GF-D8 (cell line): ENCODE measurements around the gene BMP4.

ENCODE experiments used
- DNase-seq: peaks from one replicate; lab custom pipeline; 2025; lab: John Stamatoyannopoulos, UW

BMP4 gene

GRCh38 chr14:53946404-53947093 is 10.1 kb downstream of the BMP4 start:
- no peak for DNase-seq

- no peak for DNase-seq
These were observed 10.6 kb downstream of the BMP4 start for GRCh38 chr14:53946071-53946403.

DNA sequence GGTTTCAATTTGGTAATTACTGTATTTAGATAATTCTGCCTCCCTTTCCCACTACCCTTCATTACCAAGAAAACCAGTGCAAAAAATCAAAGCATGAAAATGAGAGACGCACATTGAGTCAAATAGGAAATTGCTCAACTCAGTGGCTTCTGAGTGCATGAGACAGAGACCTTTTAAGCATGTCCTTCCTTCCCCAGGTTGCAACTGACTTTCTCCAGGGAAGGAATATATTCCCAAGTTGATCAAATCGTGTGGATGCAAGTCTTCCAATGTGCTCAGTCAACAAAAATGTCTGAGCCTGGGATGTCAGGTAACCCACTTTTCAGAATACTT is 12.9 kb downstream of the BMP4 start:
- no peak for DNase-seq

DNA sequence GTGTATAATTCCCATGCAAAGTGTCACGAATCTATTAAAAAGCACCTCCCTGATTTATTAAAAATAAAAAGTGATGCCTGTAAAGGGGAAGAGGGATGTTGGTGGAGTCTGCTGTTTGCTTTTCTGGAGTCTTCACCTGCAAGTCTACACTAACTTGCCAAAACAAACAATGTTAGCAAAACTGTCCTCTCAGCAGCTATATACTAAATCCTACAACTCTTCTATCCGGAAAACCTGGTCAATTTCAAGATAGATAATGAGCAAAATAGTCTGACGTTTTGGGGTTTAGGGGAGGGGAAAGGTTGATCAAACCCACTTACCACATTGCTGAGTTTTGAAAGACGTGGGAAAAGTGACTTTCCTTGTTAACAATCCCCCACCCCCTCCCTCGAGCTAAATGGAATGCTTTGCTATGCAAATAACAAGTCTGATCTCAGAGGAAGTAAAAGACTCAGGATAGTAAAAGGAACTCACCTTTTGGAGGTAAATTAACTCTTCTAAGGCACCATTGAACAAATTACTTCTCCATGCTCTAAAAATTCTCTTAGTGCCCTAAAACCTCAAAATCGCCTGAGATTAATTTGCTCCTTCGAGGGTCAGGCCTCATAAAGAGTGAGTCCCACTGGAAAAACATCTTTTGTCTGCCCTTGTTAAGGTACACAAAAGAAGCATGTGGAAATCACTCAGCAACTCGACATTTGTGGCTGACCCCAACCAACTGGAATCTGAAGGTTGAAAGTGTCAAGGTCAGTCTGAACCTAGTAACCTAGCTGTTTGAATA is 13.5 kb downstream of the BMP4 start:
- DNase-seq, result no peak

DNA sequence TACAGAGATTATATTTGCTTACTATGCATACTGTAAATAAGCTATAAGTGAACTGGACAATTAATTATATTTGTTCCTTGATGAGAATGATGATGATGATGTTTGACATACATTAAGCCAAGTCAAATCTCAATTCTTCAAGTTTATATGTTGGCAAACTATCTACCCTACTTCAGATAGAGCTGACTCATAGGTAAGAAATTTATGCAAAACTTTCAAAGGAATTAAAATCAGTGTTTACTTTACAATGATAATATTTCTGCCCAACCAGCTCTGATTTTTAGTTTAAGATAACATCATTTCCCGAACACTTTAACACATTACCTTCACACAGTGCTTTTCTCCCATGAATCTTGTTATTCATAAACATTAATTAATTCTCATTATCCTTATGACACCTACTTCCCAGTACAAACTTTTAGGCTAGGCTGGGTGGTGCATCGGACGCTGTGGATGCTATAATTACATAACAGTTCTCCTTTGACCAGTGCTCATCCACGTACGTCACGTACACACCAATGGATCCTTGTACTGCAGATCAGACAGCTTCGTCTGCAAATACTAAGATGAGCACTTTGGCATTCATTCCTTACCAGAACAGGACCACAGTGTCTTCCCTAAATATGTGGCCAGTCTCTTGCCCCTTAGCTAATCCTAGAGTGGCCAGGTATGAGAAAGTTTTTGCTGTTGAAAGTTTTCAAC is 18.3 kb downstream of the BMP4 start:
- DNase-seq, result no peak

- DNase-seq, result no peak
These were observed 21.7 kb downstream of the BMP4 start for GRCh38 chr14:53934778-53935414.

DNA sequence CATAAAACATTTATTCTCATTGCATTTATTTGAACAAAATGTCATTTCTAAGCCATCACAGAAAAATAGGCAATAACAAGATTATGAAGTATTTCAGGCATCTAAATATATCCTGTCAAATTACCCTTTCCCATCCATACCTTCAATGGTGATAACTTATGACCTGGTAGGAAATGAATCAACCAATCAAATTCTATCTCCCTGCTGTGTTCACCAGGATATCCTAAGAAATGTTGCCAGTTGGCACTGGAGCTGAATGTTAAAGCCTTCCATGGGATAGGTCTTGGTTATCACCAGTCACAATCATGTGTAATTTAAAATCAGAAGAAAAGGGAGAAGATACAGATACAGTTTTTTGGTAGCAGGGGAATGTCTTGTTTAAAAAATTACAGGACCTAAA is 23.7 kb downstream of the BMP4 start:
- no peak for DNase-seq

DNA sequence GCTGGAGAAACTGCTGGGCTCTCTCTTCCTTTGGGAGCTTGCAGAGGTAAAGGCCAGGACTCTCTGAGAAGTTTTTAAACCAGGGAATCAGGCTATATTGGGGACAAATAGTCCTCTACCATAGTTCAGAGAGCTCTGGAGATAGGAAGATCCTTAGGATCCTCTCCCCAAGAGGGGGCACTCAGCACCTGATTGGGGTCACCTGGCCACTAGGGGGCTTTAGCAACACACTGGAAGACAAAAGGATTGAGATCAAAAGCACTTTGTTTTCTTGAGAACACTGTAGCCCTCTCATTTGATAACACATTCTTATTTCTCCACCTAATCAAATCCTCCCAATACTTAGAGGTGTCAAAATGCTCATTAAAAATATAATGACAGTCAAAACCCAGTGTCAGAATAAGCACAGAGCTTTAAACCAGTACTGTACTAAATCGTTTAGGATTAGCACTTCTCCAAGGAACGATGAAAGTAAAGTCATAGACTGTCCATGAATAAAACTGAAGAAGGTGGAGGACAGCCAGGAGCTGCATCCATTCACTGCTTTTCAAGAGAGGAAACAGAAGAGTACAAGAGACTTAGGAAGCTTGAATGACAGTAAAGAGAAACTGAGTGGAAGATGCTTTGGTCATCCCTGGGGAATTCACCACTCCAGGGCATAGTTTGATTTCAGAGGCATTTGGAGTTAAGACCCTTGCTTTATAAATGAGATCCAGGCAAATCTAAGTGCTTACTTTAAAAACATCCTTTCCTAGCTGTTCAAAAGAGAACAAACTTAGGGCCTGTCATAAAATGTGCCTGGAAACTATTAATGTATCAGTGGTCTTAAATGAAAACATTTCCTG is 26.5 kb downstream of the BMP4 start:
- DNase-seq, result no peak

DNA sequence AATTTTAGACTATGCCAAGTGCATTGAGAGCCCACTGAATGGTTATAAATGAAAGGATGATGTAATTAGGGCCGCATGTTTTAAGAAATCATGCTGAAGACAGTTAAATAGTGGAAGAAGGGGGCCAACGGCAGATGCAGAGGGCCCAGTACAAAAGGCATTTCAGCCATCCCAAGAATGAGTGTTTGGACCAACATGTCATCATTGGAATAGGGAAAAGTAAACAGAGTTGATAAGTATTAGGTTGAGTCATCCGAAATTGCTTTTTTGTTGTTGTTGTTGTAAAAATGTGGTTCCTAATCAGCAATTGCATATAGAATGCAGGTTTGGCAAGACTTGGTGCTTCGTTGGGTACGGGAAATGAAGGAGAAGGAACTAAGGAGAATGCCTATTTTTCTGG is 29.5 kb downstream of the BMP4 start:
- DNase-seq, result no peak

GRCh38 chr14:53925201-53925766 is 31.3 kb downstream of the BMP4 start:
- DNase-seq, result no peak

- DNase-seq, result no peak
These were observed 31.9 kb downstream of the BMP4 start for GRCh38 chr14:53924753-53925152.

DNA sequence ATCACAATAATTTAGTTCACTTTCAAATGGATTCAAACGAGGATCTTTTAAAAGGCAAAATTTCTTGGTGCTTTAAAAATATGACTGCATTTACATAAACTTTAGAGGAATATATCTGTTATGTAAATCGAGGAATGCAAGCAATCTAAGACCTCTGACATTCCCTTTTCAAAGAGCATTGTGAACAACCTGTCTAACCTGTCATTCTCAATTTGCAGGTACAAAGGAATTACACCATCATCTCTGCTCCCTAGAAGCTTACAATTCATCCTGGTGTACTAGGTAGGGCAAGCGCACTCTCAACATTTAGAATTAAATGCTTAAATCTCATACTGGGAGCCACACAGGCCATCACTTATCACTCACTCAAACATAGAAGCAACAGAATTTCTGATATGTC is 35.6 kb downstream of the BMP4 start:
- DNase-seq, result no peak

DNA sequence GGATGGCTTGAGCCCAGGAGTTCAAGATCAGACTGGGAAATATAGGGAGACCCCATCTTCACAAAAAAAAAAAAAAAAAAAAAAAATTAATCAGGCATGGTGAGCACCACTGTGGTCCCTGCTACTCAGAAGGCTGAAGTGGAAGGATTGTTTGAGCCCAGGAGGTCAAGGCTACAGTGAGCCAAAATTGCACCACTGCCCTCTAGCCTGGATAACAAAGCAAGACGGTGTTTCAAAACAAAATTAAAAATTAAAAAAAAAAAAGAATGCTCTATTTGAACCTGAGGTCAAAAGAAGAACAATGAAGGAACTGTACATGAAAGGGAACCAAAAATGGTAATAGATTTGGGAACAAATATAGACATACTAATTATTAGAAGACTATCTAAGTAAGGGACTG is 40.4 kb downstream of the BMP4 start:
- no peak for DNase-seq

DNA sequence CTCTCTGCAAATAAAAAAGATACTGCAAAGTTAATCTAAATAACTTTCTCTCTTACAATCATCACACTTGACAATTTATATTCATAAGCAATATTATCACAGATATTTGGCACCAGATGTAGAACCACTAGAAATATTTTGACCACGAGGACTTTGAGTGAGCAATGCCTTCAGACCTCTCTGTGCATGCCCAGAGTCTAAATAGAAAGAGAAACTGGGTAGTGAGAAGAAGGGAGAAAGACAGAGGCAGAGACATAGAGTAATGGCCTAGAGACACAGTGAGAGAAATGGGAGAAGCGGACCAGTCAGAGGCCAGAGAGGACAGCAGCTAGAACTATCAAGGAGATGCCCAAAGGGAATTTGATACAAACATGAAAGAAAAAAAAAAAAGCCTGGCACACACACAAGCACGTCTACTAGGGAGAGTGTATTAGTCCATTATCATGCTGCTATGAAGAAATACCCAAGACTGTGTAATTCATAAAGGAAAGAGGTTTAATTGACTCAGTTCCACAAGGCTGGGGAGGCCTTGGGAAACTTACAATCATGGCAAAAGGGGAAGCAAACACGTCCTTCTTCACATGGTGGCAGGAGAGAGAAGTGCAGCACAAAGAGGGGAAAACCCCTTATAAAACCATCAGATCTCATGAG is 41.1 kb downstream of the BMP4 start:
- DNase-seq, result no peak

DNA sequence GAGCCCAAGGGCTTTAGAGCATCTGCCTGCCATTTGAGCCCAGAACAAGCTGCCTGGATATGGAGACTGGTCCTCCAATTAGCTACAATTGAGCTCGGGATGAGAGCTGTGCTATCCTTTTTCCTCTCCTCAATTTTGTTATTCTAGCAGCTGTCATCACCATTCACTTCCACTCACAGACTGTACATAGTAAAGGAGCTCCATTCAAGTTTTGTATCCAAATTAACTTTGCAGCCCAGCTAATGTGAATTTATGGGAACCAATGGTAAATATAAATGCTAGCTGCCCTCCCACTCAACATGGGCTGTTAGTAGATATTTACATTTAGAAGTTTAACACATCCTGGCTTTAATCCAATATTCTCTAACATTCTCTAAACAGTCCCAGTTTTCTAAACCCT is 44.6 kb downstream of the BMP4 start:
- DNase-seq, result no peak

DNA sequence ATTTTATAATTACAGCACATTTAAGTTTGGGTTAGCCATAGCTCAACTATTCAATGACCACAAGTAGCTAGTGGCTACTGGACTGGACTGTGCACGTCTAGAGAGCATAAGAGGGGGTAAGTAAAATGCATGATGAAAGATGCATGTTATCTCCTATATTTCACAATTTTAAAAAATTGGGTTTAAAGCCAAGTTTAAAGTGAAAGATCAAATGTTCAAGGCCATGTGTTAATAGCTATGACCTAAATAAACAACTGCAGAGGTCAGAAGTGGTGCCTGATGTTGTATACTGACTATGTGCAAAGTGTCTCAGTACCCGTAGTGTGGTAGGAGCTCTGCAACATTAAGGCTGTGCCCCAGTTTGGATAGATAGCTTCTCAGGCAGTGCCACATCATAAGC is 48.2 kb downstream of the BMP4 start:
- no peak for DNase-seq

DNA sequence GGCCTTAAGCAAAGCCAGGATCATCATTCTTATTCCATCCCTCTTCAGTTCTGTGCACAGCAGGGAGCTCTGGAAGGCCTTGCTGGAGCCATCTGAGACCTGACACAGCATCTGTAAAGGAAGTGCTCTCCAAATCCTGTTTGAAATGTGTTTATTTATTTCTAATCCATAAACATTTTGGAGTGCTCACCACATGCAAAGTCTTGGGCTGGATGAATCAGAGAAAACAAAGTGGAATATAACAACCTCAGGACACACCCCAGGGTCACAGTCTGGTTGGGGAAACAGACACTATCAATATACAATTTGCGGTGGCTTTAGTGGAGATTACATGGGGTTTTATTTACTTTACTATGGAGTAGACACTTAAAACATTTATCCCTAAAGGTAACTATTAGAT is 54.3 kb downstream of the BMP4 start:
- no peak for DNase-seq

DNA sequence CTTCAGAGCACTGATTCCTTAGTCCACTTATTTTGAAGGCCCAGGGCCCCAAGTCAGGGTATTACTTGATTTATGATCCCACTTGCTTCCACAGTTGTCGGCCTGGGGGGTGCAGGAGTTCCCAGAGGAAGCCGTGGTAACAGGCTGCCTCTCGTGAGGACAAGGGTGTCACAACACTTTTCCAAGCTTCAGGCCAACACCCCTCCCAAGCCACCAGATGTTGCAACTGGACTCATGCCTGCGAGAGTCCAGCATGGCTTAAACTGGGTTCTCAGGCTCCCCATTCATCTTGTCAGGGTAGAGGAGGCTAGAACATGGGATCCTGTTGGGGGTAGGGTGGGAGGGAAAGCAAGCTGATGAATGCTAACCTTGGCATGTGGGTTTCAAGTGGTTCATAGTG is 56.1 kb downstream of the BMP4 start:
- DNase-seq, result no peak
